Activated CD4-positive, alpha-beta T cell treated with anti-CD3 and anti-CD28 coated beads for 1 hour (primary cell): ENCODE data around the gene RBM4.
"Not testable (repeated sequence)": the region's sequence is repeated elsewhere in the genome, so short reads cannot be mapped to it uniquely, and the experiment has no call there.

Experiments used
- DNase-seq: peaks from one replicate; pipeline ENCODE4 v3.0.0-alpha.2; 2020

Gene RBM4, protein sequence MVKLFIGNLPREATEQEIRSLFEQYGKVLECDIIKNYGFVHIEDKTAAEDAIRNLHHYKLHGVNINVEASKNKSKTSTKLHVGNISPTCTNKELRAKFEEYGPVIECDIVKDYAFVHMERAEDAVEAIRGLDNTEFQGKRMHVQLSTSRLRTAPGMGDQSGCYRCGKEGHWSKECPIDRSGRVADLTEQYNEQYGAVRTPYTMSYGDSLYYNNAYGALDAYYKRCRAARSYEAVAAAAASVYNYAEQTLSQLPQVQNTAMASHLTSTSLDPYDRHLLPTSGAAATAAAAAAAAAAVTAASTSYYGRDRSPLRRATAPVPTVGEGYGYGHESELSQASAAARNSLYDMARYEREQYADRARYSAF

DNA sequence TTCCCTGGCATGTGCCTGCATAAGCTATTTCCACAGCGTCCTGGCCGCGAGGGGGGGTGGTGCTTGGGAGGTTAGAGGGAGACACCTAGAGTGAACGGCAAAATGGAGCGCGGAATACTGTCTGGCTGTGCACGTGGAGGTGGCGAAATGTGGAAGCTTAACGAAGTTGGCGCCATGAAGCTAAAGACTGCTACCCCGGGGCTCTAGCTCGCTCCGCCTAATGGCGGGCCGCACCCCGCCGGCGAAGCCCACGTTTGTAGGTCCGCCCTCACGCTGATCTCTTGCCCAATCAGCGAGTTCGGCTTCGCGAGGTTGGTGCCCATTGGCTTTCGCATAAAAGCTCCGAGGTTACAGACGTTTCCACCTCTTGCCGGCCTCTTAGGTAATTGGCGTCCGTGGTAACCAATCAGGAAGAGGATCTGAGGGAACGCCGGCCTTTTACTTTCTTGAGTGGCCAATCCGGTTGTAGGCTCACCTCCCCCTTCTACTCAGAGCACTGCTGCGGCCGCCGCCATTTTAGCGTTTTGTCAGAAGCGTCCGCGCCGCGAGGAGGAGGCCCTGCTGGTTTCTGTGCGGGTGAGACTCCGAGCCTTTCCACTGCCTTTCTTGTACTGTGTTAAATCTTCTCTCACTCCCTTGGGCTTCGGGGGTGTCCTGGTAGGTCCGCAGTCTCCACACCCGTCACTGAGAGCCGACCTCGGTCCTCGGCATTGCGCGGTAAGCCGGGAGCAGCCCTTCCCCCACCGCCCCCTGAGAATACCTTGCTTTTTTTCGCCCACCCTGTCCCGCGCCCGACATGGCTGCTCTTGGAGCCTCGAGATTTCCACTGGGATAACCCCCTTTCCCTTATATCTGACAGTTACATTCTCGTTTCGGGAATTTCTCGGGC lies at the start of gene RBM4:
Gene RBM4, plus strand, starts transcription at position 527 of the 889 bp plus-strand sequence. CDS start 1,009 bp downstream, outside the sequence.
- peak; percentile 93 for DNase-seq

DNA sequence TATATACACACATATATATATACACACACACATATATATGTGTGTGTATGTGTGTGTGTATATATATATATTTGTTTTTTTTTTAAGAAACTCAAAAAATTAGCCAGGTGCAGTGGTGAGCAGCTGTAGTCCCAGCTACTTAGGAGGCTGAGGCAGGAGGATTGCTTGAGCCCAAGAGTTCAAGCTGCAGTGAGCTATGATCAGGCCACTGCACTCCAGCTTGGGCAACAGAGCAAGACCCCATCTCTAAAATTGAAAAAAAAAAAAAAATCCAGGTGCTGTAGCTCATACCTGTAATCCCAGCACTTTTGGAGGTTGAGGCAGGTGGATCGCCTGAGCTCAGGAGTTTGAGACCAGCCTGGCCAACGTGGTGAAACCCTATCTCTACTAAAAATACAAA lies 49.2 kb upstream of the RBM4 start:
- DNase-seq = not testable (repeated sequence)

DNA sequence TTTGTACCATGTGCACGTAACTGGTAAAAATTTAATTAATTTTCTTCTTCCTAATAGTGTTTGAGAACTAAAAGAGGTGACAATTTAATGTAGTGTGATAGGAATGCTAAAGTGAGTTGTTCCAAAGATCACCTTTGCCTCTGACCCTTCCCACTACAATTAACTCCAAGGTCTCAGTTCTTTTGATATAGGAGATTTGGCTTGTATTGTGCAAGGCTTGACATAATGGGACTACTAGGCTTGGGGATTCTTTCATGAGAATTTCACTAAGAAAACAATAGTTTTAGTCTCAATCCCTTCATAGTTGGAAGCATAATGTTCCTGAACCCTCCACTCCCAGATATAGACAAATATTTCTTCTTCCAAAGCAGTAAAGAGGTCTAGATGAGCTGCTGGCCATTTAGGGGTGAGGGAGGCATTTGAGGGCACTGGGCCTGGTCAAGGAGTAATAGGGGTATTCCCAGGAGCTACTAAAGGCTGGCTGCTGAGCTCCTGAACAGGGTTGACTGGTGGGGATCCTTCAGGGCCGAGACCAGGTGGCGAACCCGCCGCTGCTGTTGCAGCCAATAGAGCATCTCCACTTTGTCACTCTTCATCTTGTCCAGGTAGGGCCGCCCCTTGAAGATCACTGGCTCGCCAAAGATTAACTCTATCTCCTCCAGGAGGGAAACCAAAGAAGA lies 48.4 kb upstream of the RBM4 start:
- no peak for DNase-seq

DNA sequence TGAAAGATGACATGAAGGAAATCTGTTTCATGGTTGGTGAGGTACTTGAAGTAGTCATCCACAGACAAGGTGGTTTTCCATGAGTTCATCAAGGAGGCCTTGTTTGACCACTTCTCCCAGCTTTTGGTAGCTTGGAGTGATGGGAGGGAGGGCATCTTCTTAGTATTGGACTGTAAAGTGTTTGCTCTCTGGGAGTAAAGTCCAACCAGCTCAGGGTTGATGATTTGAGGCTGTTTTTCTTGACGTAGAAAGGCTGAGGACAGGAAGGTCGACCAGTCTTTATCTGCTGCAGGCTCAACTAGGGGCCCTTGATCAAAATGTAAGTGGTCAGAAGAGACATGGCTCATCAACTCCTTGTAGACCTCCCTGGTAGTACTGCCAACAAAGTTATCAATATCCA lies 47.3 kb upstream of the RBM4 start:
- no peak for DNase-seq

DNA sequence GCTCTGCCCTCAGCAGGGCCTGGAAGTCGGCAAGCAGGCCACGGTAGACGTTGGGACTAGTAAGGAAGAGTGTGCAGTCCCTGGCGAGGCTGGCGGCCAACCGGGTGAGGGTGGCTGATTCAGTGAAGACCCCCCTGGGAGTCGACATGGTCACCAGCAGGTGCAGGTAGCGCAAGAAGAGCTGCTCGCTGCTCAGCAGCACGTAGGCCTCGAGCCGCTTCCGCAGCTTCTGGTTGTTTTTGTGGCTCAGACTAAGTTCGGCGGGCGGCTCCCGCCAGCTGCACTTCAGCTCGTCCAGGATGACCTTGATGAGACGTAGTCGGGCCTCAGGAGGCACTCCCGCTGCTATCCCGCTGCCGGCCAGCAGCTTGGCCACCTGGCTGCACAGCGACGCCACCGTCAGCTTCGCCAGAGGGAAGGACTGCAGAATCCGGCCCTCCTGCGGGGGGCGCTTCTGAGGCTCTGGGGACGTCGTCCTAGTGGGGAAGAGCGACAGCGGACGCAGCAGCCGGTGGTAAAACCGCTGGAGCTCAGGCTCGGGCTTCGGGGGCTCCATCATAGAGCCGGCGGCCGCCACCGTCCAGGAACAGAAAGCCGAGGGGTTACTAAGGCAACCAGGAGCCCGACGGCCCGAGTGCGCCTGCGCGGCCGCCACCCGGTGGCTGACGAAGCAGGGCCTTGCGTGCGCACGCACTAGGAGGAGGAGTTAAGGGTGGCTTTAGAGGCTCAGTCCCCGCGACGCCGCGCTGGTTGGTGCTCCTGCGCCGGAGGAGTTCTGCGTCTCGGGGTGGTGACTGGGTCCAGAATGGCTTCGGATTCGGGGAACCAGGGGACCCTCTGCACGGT lies 45.8 kb upstream of the RBM4 start, which contains the start of the genes CCDC87 and CCS:
Gene CCDC87, minus strand, starts transcription at position 607 of the 846 bp plus-strand sequence. Its CDS starts 48 bp downstream, at position 559.
Gene CCS, plus strand, starts transcription at position 729 of the 846 bp plus-strand sequence. Its CDS starts 77 bp downstream, at position 806.
- peak; percentile 98 for DNase-seq

DNA sequence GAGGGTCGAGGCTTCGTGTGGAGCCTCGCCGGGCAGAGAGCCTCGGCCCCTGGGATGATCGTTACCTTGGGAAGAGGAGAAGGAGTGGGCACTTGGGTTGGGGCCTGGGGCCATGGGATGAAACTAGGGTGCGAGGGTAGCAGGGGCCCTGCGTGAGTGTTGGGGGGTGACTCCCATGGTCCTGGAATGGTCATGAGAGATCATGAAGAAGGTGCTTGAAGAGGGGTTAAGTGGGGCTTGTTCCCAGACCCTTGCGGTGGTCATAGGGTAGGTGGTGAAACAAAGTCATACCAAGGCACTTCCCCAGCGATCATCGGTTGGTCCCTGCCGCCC lies 45.2 kb upstream of the RBM4 start:
- DNase-seq = no peak

DNA sequence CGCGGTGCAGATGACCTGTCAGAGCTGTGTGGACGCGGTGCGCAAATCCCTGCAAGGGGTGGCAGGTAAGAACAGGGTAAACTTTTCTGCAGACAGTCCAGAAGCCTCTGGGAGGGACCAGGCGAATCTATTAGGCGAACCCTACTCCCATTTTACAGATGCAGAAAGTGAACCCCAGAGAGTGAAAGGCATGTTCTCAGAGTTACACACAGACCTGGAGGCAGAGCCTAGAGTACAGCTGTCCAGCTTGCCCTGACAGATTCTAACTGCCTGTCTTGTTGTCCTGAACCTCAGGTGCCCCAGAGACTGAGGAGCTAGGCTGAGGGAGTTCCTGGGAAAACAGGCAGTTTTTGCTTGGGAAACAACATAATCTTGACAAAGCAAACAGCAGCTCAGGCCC lies 44.9 kb upstream of the RBM4 start:
- no peak for DNase-seq

DNA sequence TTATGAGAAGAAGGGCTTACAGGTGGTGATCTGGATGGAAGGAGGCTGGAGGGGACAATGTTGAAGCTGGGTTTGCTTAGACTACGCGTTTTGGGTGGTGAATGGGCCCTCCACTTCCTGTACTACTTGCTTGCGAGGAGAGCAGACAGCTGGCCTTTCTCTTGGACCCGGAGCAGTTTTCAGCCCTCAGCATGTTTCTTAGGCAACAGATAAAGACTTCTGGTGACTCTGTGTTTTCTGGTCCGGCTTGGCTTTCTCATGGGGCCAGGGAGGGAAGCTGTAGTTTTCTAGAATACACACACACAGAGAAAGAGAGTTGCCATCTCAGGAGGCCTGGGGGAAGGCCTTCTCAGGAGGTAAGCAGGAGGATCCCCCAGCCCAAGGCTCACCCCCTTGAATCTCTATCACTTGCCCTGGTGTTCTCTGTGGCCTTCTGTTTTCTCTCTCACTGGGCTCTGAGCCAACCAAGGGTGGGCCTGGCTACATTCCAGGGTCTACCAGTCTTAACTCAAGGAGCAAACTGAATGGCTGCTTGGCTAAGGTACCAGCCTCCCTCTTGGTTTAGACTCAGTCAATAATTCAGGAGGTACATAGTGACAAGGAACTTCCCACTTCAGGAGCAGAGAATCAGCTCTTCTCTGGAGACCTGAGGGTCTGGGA lies 43.1 kb upstream of the RBM4 start:
- no peak for DNase-seq

DNA sequence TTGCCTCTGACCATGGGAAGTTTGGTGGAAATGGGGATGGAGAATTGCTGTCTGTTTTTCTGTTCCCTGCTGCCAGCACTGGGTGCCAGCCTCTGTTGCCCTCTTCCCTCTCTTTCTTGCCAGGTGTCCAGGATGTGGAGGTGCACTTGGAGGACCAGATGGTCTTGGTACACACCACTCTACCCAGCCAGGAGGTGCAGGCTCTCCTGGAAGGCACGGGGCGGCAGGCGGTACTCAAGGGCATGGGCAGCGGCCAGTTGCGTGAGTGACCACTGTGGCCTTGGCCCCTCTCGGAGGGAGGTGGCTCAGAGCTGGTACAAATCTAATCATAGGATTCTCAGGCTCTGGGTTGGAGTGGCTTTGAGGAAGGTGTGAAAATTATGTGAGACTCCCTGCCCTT lies 39.5 kb upstream of the RBM4 start:
- DNase-seq = no peak

DNA sequence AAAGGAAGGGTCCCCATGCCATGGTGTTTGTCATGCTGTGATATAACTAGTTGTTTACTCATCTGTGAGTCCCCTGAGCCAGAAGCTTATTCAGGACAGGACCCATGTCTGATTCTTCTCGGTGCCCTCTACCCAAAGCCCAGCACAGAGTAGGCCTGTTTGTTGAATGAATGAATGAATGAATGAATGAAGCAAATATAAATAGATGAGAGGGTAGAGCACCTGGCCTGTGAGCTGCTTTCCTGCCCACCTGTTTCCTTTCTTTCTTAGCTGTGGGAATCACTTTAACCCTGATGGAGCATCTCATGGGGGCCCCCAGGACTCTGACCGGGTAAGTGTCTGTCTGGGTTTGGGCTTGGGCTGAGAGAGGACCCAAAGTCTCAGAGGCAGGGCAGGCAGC lies 38.3 kb upstream of the RBM4 start:
- DNase-seq = no peak

DNA sequence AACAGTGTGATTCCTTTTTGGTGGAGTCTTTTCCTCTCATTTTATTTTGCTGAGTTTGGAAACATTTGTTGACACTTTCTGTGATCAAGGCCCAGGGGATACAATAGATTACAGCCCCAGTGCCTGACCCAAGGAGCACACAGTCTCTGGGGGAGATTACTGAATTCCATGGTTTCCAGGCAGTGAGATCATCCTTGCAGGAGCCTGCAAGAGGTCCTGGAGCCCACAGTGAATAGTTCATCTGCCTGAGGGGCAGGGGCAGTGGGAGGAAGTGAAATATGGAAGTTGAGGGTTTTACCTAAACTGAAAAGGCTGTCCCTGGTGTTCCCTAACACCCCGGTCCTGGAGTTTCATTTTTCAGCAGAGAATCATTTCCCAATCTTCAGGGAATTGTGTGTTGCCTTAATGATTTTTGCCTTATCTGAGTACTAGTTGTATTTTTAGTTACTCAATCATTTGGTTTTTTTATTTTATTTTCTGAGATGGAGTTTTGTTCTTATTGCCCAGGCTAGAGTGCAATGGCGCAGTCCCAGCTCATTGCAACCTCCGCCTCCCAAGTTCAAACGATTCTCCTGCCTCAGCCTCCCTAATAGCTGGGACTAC lies 37.8 kb upstream of the RBM4 start:
- no peak for DNase-seq

DNA sequence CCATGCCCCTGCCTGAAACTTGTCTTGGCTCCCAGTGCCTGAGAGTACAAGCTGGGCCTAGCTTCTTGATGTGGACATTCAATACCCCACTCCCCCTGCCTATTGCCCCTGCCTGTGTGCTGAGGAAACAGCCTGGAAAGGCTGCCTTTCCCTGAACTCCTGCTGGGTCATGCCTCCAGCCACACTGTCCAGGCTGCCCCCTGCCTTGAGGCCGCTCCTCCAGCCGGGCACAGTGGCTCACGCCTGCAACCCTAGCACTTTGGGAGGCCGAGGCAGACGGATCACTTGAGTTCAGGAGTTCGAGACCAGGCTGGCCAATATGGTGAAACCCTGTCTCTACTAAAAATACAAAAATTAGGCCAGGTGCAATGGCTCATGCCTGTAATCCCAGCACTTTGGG lies 35.4 kb upstream of the RBM4 start:
- DNase-seq = no peak

DNA sequence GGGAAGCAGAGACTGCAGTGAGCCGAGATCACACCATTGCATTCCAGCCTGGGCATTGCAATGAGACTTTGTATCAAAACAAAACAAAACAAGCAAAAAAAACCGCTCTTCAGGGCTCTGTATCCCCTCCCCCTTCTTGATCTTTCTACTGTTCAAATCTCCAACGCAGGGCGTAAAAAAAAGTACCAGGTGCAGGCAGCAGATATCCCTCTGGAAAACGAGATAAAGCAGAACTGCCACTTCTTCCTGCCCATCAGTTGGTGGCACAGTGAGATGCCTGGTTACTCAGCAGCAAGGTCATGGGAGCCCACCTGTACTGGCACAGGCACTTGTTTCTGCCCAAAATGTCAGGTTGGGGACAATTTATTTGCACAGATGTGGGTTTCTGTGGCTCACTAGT lies 34.3 kb upstream of the RBM4 start:
- no peak for DNase-seq

DNA sequence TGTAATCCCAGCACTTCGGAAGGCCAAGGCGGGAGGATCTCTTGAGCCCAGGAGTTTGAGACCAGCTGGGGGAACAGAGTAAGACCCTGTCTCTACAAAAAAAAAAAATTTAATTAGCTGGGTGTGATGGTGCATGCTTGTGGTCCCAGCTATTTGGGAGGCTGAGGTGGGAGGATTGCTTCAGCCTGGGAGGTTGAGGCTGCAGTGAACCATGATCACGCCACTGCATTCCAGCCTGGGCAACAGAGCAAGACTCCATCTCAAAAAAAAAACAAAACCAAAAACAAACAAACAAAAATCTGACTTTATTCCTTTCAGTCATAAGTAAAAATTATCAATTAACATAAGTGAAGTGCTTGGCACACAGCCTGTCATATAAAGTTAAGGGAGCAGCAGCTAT lies 31.9 kb upstream of the RBM4 start:
- not testable (repeated sequence) for DNase-seq

DNA sequence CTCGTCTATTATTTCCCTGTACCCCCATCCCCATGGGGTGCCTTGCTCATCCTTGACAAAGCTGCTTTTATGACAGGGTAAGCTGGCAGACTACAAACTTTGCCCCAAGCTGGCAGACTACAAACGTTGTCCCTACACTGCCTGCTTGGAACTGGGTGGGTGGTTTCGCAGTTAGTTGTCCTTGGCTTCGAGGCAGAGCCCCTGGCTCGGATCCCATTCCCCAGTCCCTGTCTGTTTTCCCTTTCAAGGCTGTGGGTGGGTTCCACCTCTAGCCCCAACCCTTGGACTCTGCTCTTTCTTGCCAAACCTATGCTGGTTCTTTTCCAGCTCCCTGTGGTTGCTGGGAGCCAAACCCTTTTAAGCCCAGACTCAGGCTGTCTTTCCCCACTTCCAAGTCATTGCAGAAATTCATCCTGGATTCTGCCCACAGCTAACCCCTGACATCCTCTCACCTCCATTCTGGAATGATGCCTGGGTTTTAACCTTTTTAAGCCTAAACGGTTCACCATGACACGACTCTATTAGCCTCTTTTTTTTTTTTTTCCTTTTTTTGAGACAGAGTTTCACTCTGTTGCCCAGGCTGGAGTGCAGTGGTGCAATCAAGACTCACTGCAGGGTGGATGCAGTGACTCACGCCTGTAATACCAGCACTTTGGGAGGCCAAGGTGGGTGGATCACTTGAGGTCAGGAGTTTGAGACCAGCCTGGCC lies 31.2 kb upstream of the RBM4 start:
- no peak for DNase-seq

DNA sequence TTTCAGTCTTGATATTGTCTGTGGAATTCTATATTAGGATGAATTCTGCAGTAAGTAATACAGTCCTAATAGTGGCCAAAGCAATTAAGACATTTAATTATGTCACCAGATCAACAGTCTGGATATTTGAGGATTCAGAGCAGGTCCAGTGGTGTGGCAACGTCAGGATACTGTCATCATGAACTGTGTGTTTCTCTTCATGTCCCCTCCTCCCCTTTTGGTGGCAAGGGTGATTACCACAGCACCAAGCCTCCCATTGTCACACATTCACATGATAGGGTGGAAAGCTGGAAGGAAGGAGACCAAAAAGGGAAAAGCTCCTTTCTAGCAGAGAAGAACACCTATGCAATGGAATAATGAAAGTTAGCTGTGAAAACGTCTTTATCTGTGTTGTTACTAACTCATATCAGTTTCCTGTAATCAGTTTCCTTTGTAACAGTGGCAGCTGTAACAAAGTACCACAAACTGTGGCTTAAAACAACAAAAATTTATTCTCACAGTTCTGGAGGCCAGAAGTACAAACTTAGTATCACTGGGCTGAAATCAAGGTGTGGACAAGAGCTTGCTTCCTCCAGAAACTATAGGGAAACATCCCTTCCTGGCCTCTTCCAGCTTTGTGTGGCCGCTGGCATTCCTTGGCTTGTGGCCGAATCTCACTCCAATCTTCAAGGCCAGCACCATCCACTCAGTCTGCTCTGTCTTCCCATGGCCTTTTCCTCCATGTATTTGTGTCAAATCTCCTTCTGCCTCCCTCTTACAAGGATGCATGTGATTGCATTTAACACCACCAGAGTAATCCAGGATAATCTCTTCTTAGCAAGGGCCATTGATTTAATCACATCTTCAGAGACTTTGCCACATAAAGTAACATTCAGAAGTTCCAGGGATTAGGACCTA lies 28.5 kb upstream of the RBM4 start:
- DNase-seq = no peak

DNA sequence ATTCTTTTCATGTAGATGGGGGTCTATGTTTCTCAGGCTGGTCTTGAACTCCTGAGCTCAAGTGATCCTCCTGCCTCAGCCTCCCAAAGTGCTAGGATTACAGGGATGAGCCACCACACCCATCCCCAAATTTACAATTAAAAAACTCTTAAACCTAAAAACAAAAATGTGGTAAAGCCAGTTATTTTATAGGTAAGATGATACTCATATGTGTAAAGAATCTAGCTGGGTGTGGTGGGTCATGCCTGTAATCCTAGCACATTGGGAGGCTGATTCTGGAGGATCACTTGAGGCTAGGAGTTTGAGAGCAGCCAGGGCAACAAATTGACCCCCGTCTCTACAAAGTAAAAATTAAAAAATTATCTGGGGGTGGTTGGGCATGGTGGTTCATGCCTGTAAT lies 26.0 kb upstream of the RBM4 start:
- no peak for DNase-seq

DNA sequence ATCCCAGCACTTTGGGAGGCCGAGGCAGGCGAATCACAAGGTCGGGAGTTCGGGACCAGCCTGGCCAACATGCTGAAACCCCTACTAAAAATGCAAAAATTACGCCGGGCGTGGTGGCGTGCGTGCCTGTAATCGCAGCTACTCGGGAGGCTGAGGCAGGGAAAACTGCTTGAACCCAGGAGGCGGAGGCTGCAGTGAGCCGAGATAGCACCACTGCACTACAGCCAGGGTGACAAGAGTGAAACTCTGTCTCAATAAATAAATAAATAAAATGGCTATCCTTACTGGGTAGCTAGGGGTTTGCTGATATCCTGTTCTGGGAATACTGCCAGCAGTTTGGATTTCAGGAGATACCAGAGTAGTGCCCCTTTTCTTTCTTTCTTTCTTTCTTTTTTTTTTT lies 24.4 kb upstream of the RBM4 start:
- no peak for DNase-seq

DNA sequence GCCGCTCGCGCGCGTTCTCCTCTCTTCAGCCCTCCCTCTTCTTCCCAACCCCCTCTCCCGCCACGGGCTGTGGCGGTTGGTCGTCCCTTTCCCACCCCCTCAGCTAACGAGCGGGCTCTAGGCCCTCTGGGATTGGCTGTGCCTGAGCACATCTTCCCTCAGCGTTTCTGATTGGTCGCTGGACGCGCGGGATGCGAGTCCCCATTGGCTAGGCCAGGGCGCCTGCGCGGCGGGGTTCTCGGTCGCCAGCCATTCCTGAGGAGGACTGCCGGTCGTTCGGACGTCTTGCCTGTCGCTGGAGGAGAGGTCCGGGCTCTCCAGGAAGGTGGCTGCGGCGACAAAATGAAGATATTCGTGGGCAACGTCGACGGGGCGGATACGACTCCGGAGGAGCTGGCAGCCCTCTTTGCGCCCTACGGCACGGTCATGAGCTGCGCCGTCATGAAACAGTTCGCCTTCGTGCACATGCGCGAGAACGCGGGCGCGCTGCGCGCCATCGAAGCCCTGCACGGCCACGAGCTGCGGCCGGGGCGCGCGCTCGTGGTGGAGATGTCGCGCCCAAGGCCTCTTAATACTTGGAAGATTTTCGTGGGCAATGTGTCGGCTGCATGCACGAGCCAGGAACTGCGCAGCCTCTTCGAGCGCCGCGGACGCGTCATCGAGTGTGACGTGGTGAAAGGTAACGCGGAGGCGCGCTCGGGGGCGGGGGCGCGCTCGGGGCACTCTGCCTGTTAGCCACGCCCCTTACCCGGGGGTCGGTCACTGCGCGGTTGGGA lies 21.9 kb upstream of the RBM4 start, which contains the start of gene RBM14:
Gene RBM14, plus strand, starts transcription at position 252 of the 776 bp plus-strand sequence. Its CDS starts 91 bp downstream, at position 343.
- peak; percentile 96 for DNase-seq
